ENCODE results near the gene SYNE3. TPM values are rescaled to one million over a fixed set of nuclear protein-coding genes. Genes with fewer than 3 reads are reported as not detected.

The SYNE3 gene
- total and polyA plus RNA-seq, 4 donors: 2.0 to 12.2 (median 5.4) TPM

DNA sequence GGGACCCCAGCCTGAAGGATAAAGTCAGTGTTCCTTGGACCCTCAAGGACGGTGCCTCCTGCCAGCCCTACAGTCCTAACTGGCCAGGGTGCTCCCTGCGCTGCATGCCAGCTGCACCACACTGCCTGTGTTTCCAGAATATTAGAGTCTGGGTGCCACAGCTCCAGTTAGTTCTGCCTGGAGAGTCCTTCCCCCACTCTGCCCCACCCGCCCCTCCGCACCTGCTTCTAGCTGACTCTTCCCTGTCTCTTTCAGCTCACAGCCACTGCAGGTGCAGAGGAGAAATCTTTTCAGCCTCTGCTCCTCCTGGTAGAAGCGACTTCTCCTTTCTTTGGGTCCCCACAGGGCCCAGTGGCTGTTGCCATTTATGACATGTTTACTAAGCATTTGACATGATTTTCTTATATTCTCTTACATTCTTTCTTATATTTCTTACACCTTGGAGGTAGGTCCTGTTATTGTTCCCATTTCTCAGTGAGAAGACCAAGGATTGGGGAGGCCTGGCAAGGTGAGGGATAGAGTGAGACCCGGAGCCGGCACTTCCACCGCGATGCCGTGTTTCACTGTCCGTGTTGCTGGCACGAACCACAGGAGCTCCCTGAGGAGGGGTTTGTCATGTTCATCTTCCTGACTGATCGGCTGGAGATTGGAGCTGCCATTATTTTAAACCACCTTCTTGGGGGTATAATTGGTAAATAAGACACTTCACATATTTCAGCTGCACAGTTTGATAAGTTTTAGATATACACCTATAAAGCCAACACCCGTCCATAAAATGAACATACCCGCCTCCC, 29.4 kb downstream of the SYNE3 start:
- 81% methylated on average over 9 of the region's 15 CpGs for WGBS (ENCODE audit: insufficient coverage)
- peaks cover 27% of the 10 kb centered on the region for H3K4me1 ChIP-seq (ENCODE audit: control insufficient read depth, insufficient read depth, low read length)

DNA sequence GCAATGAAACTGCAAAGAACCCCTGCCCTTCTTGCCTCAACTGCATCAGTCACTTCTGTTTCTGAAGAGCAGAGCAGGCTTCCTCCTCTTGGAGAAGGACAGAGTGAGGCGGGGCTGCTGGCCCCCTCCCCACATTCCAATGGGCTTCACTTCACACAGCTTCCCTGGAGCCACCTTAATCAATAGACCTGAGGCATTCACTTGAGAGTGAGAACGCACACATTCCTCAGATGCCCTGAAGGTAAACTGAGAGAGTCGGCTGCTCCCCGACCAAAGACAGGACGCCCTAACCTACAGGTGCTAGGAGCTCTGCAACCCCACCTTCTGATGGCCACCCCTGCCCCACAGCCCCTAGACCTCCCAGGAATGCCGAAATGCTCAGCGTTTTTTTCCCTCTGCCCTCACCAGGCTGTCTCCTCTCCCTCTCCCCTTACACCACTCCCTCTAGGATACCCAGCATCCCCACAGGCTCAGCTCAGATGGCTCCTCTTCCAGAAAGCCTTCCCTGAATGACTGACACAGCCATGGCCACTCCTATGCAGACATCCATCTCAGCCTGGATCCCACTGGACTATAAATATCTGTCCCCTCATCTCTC, 31.1 kb downstream of the SYNE3 start:
- WGBS (ENCODE audit: insufficient coverage): 53% methylated on average over 6 of the region's 7 CpGs
- H3K4me1 ChIP-seq (ENCODE audit: control insufficient read depth, insufficient read depth, low read length): peaks cover 24% of the 10 kb centered on the region

More for the DNA sequence above, 29.4 kb downstream of the SYNE3 start:
- Histone ChIP-seq H3K4me3 (ENCODE audit: low read depth, low read length) (no peak overlapping the region), H3K36me3 (ENCODE audit: control insufficient read depth, insufficient read depth, low read length) (no peaks in the 10 kb centered on the region), H3K27ac (ENCODE audit: low read depth, low read length) (no peak overlapping the region), H3K9me3 (ENCODE audit: control insufficient read depth, insufficient read depth, low read length) (no peaks in the 10 kb centered on the region), H3K27me3 (ENCODE audit: control insufficient read depth, insufficient read depth, low read length) (no peaks in the 10 kb centered on the region)
- DNase-seq (ENCODE audit: low read depth in 4 of 6, low spot score in 6 of 6): peak in 1 of 6 donors; percentile 12

DNA sequence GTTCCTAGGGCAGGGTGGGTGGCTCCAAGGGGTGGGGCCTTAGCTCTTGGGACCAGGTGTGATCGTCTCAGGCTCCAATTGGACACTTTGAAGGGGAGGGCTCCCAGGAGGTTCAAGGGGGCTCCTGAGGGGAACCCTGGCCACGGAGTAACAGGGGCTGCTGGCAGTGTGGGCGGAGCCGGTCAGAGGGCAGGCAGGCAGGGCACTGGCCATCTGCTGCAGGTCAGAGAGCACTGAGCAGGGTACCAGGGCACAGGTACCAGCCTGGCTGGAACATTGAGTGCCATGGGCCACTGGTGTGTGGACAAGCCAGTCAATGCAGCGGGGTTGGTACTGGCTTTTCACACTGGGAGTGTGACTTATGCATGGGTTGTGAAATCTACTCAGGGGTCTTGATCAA, 32.2 kb downstream of the SYNE3 start:
- Histone ChIP-seq H3K4me3 (ENCODE audit: low read depth, low read length) (no peak overlapping the region), H3K27ac (ENCODE audit: low read depth, low read length) (no peak overlapping the region), H3K27me3 (ENCODE audit: control insufficient read depth, insufficient read depth, low read length) (no peaks in the 10 kb centered on the region), H3K4me1 (ENCODE audit: control insufficient read depth, insufficient read depth, low read length) (peaks cover 18% of the 10 kb centered on the region), H3K36me3 (ENCODE audit: control insufficient read depth, insufficient read depth, low read length) (no peaks in the 10 kb centered on the region), H3K9me3 (ENCODE audit: control insufficient read depth, insufficient read depth, low read length) (no peaks in the 10 kb centered on the region)
- WGBS (ENCODE audit: insufficient coverage): 76% methylated on average over 5 of the region's 5 CpGs
- DNase-seq (ENCODE audit: low read depth in 4 of 6, low spot score in 6 of 6): no peak

More for the DNA sequence above, 31.1 kb downstream of the SYNE3 start:
- H3K27me3 ChIP-seq (ENCODE audit: control insufficient read depth, insufficient read depth, low read length): no peaks in the 10 kb centered on the region
- no peak for DNase-seq (ENCODE audit: low read depth in 4 of 6, low spot score in 6 of 6)
- H3K4me3 ChIP-seq (ENCODE audit: low read depth, low read length): no peak overlapping the region
- H3K9me3 ChIP-seq (ENCODE audit: control insufficient read depth, insufficient read depth, low read length): no peaks in the 10 kb centered on the region
- no peaks in the 10 kb centered on the region for H3K36me3 ChIP-seq (ENCODE audit: control insufficient read depth, insufficient read depth, low read length)
- no peak overlapping the region for H3K27ac ChIP-seq (ENCODE audit: low read depth, low read length)

DNA sequence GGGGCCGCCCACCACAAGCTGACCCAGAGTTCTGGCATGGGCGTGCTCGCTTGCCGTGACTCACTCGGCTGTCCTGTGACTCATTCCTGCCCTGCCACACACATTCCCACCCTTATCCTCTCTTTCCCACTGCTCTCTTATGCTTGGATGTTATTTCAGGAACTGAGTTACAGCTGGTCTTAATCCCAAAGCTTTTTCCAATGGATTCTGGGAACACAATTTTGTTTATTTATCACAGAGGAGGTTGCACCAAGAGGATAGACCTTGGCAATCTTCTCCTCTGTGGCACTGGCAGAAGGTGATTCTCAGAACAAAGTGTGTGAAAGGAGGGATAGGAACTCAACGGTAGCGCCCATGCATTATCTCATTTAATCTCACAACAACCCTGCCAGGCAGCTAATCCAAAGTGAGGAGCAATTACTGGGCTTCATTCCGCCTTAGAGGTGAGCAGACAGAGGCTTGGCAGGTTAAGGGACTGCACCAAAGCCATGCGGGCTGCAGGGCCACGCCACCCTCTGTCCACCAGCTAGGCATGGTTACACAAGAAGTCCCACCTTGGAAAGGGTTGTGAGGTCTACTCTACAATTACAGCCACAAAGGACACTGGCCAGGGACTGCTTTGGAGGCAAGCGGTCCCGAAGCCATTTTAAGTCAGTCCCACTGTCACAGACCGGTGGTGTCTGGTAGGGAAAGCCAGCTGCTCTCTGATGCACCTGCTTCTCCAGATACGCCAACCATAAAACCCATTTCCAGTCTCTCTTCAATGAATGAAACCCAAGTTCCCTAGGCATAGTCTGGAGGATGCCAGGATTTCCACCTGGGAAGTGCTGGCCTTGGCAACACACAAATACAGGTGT, 32.9 kb downstream of the SYNE3 start:
- H3K4me1 ChIP-seq (ENCODE audit: control insufficient read depth, insufficient read depth, low read length): peaks cover 13% of the 10 kb centered on the region
- H3K4me3 ChIP-seq (ENCODE audit: low read depth, low read length): no peak overlapping the region
- H3K27me3 ChIP-seq (ENCODE audit: control insufficient read depth, insufficient read depth, low read length): no peaks in the 10 kb centered on the region
- no peaks in the 10 kb centered on the region for H3K36me3 ChIP-seq (ENCODE audit: control insufficient read depth, insufficient read depth, low read length)
- no peaks in the 10 kb centered on the region for H3K9me3 ChIP-seq (ENCODE audit: control insufficient read depth, insufficient read depth, low read length)
- WGBS (ENCODE audit: insufficient coverage): 80% methylated on average over 12 of the region's 14 CpGs
- no peak overlapping the region for H3K27ac ChIP-seq (ENCODE audit: low read depth, low read length)
- peak in 1 of 6 donors; percentile 41 for DNase-seq (ENCODE audit: low read depth in 4 of 6, low spot score in 6 of 6)

DNA sequence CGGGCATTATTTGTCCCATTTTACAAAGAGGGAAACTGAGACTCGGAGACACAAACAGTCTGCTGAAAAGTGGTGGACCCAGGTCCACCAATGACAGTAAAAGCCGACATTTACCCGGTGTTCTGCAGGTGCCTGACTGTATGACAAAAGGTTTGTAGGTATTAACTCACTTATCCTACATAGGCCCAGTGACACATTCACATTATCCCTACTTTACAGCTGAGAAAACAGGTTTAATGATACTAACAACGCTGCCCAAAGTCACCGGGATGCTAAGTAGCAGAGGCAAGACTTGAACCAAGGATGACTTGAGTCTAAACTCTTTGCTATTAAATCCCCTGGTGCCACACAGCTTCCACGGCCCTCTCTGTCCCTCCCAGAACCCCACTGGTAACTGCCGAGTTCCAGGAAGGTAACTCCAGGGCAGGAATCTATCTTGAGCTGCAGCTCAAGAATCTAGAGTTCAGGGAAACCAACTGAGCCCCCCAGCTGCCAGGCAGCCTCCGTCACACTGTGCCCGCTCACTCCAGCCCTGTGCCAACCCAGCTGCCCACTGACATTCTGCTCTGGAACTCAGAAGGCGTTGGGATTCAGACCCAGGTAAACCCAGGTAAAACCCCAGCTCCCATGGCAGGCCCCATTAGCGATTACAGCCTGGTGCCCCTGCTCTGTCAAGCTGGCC, 33.7 kb downstream of the SYNE3 start:
- DNase-seq (ENCODE audit: low read depth in 4 of 6, low spot score in 6 of 6): no peak
- H3K27me3 ChIP-seq (ENCODE audit: control insufficient read depth, insufficient read depth, low read length): no peaks in the 10 kb centered on the region
- no peak overlapping the region for H3K4me3 ChIP-seq (ENCODE audit: low read depth, low read length)
- H3K27ac ChIP-seq (ENCODE audit: low read depth, low read length): no peak overlapping the region
- H3K36me3 ChIP-seq (ENCODE audit: control insufficient read depth, insufficient read depth, low read length): no peaks in the 10 kb centered on the region
- 81% methylated on average over 10 of the region's 12 CpGs for WGBS (ENCODE audit: insufficient coverage)
- no peaks in the 10 kb centered on the region for H3K9me3 ChIP-seq (ENCODE audit: control insufficient read depth, insufficient read depth, low read length)
- peaks cover 14% of the 10 kb centered on the region for H3K4me1 ChIP-seq (ENCODE audit: control insufficient read depth, insufficient read depth, low read length)

DNA sequence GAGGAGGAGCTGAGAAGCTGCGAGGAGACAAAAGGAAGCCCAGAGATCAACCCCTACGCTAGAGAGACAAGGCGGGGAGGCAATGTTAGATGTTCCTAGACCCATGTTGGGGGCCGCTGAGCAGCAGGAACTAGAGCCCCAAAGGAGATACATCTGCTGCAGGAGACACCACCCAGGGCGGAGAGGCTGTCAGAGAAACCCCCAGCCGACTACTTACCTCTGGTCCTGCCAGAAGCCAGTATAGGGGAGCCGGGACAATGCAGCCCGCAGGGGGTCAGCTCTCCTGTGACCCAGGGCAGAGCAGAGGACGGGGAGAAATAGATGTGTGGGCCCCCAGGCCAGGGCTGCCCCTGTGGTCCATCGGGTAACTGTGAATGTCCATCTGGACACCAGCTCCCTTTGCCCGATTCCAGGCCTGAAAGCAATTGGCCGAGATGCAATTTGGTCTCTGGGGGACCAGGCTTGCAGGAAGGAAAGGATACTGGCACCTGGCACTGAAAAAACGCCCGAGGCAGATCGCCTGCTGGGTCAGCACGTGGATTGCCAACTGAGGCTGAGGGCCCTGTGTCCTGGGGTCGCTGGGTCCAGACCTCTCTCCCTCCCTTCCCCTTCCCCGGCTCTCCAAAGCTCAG, 34.9 kb downstream of the SYNE3 start:
- DNase-seq (ENCODE audit: low read depth in 4 of 6, low spot score in 6 of 6): no peak
- 67% methylated on average over 17 of the region's 18 CpGs for WGBS (ENCODE audit: insufficient coverage)
- Histone ChIP-seq H3K36me3 (ENCODE audit: control insufficient read depth, insufficient read depth, low read length) (no peaks in the 10 kb centered on the region), H3K27ac (ENCODE audit: low read depth, low read length) (no peak overlapping the region), H3K4me1 (ENCODE audit: control insufficient read depth, insufficient read depth, low read length) (peaks cover 17% of the 10 kb centered on the region), H3K27me3 (ENCODE audit: control insufficient read depth, insufficient read depth, low read length) (no peaks in the 10 kb centered on the region), H3K9me3 (ENCODE audit: control insufficient read depth, insufficient read depth, low read length) (no peaks in the 10 kb centered on the region), H3K4me3 (ENCODE audit: low read depth, low read length) (no peak overlapping the region)

DNA sequence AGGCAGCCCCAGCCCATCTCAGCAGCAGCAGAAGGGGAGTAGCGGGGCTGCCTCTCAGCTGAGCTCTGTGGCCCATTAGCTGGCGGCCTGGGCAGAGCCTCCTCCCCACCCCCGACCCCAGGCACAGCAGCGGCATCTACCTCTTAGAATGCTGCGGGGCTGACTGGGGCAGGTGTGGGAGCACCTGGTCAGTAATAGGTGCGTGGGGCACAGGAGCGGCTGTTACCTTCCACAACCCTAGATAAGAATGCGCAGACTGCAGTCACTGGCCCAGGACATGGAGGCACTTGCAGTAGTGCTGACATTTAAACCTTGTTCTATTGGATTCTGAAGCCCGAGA, 35.6 kb downstream of the SYNE3 start:
- H3K4me1 ChIP-seq (ENCODE audit: control insufficient read depth, insufficient read depth, low read length): peaks cover 17% of the 10 kb centered on the region
- 85% methylated on average over 5 of the region's 9 CpGs for WGBS (ENCODE audit: insufficient coverage)
- H3K9me3 ChIP-seq (ENCODE audit: control insufficient read depth, insufficient read depth, low read length): no peaks in the 10 kb centered on the region
- DNase-seq (ENCODE audit: low read depth in 4 of 6, low spot score in 6 of 6): no peak
- no peaks in the 10 kb centered on the region for H3K36me3 ChIP-seq (ENCODE audit: control insufficient read depth, insufficient read depth, low read length)
- H3K27ac ChIP-seq (ENCODE audit: low read depth, low read length): no peak overlapping the region
- H3K27me3 ChIP-seq (ENCODE audit: control insufficient read depth, insufficient read depth, low read length): no peaks in the 10 kb centered on the region
- H3K4me3 ChIP-seq (ENCODE audit: low read depth, low read length): no peak overlapping the region

DNA sequence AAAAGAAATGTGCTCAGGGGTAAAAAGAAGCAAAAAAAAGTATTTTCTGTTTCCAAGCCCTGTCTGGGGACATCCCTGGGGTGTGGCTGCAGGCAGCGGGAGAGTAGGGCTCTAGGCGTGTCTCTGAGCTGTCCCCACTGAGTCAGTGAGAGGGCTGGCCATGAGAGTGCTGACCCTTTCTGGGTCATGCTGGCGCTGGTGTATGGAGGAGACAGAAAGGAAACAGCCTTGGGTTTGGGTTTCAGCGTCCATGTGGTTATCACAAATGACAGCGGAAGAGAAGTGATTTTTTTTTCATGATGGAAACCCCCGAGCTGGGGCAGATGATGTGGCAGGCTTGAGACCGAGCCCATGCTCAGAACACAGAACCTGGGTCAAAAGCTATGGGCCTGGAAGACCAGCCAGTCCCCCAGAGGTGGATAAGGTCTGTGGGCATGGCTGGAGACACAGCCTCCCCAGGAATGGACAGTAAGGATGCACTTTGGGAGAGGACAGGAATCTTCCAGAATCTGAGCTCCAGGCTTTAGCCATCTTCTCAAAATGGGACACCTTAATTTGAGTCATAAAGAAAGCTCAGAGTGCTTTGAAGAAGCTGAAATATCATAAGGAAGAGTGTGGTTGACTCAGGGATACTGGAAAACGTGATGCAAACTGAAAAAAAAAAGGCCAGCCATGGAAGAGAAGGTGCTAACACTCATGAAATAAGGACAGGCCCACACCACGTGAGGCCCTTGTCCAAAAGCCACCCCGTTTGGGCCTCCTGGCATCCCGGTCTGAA, 36.2 kb downstream of the SYNE3 start:
- 88% methylated on average over 10 of the region's 11 CpGs for WGBS (ENCODE audit: insufficient coverage)
- DNase-seq (ENCODE audit: low read depth in 4 of 6, low spot score in 6 of 6): no peak
- H3K27me3 ChIP-seq (ENCODE audit: control insufficient read depth, insufficient read depth, low read length): no peaks in the 10 kb centered on the region
- H3K4me3 ChIP-seq (ENCODE audit: low read depth, low read length): no peak overlapping the region
- H3K27ac ChIP-seq (ENCODE audit: low read depth, low read length): no peak overlapping the region
- no peaks in the 10 kb centered on the region for H3K36me3 ChIP-seq (ENCODE audit: control insufficient read depth, insufficient read depth, low read length)
- H3K4me1 ChIP-seq (ENCODE audit: control insufficient read depth, insufficient read depth, low read length): peaks cover 17% of the 10 kb centered on the region
- H3K9me3 ChIP-seq (ENCODE audit: control insufficient read depth, insufficient read depth, low read length): no peaks in the 10 kb centered on the region

Measured in spinal cord (tissue), 10 donors.